Subcutaneous abdominal adipose tissue (tissue), 5 donors: Measurements from ENCODE around the gene WDHD1.
"Not testable (repeated sequence)": the region's sequence is repeated elsewhere in the genome, so short reads cannot be mapped to it uniquely, and the experiment has no call there.

Experiments used
- H3K27ac ChIP-seq: one replicate; pipeline ENCODE4 v1.7.0; 2013; ENCODE audit warnings: low read depth, mild to moderate bottlenecking, inconsistent platforms, low read length, moderate library complexity
- H3K27me3 ChIP-seq, 5 donors: one replicate each; pipeline ENCODE4 v1.7.0; 2013; ENCODE audit warnings: low read length in 5 of 5, inconsistent platforms in 1 of 5; ENCODE audit not compliant: control insufficient read depth in 5 of 5, insufficient read depth in 4 of 5
- H3K36me3 ChIP-seq, 5 donors: one replicate each; pipeline ENCODE4 v1.7.0; 2013; ENCODE audit warnings: low read length in 5 of 5; ENCODE audit not compliant: control insufficient read depth in 5 of 5, insufficient read depth in 5 of 5
- H3K4me1 ChIP-seq, 5 donors: one replicate each; pipeline ENCODE4 v1.7.0; 2013; ENCODE audit warnings: low read length in 5 of 5, mild to moderate bottlenecking in 3 of 5, moderate library complexity in 1 of 5; ENCODE audit not compliant: control insufficient read depth in 5 of 5, insufficient read depth in 5 of 5
- H3K4me3 ChIP-seq, 5 donors: one replicate each; pipeline ENCODE4 v1.7.0; 2013; ENCODE audit warnings: low read length in 5 of 5, low read depth in 1 of 5
- H3K9ac ChIP-seq, 5 donors: one replicate each; pipeline ENCODE4 v1.7.0; 2013; ENCODE audit warnings: low read length in 5 of 5, mild to moderate bottlenecking in 4 of 5, moderate library complexity in 3 of 5
- H3K9me3 ChIP-seq, 5 donors: one replicate each; pipeline ENCODE4 v1.7.0; 2013; ENCODE audit warnings: low read length in 5 of 5; ENCODE audit not compliant: control insufficient read depth in 5 of 5
- donor health status: healthy.
- donor health status: healthy.
- donor health status: healthy.
- donor health status: healthy.
- donor health status: healthy.

The WDHD1 gene

DNA sequence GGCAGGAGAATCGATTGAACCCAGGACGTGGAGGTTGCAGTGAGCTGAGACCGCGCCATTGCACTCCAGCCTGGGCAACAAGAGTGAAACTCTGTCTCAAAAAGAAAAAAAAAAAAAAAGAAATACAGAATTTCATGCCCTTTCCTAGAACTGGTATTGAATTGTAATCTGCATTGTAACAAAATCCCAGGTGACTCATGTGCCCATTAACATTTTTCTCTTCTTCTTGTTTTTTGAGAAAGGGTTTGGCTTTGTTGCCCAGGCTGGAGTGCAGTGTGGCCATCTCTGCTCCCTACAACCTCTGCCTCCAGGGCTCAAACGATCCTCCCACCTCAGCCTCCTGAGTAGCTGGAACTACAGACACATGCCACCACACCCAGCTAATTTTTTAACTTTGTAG is 100.3 kb downstream of the WDHD1 start:
- not testable (repeated sequence) for H3K36me3 ChIP-seq, H3K27me3 ChIP-seq, H3K4me1 ChIP-seq, H3K9ac ChIP-seq, H3K27ac ChIP-seq, H3K9me3 ChIP-seq, H3K4me3 ChIP-seq

DNA sequence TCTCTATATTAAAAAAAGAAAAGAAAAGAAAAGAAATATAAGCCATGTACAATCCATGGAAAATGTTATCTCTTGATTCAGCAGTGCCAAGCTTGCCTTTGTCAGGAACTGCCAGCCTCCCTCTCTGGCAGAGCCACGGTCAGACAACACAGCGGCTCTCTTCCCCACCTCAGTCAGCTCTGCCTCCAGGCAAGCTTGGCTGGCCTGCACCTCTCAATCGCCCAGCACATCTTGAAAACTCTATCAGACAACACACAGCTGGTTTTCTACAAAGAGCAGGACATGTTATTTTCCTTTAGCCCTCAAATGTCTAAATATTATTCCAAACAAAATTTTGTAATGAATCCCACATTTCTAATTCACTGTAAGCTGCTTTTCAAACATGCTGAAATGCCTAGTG is 104.3 kb downstream of the WDHD1 start:
- Histone ChIP-seq H3K27me3 (no peaks in the 10 kb centered on the region), H3K36me3 (no peaks in the 10 kb centered on the region), H3K27ac (no peak overlapping the region), H3K9me3 (no peaks in the 10 kb centered on the region), H3K4me3 (no peak overlapping the region), H3K4me1 (peaks cover 0 to 2% (median 0%) of the 10 kb centered on the region in 5 donors), H3K9ac (no peak overlapping the region)

DNA sequence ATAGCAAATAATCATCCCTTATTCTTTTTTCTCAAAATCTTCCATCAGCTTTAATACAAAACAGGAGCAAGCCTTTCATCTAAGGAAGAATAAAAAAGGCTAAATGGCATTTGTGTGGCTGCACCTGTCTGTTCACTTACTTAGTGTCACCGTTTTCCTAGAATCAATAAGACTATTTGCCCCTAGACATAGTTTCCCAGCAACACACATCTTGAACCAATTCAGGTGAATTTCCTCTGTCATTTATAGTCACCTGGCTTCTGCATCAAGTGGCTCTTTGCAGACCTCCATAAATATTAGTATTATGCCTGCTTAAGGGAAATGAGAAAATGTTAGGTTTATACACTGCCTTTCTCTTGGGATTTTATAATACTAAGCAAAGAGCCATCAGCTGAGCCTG is 106.8 kb downstream of the WDHD1 start:
- Histone ChIP-seq H3K9ac (no peak overlapping the region), H3K4me1 (peaks cover 0 to 2% (median 0%) of the 10 kb centered on the region in 5 donors), H3K4me3 (no peak overlapping the region), H3K27me3 (no peaks in the 10 kb centered on the region), H3K36me3 (no peaks in the 10 kb centered on the region), H3K9me3 (no peaks in the 10 kb centered on the region), H3K27ac (no peak overlapping the region)

DNA sequence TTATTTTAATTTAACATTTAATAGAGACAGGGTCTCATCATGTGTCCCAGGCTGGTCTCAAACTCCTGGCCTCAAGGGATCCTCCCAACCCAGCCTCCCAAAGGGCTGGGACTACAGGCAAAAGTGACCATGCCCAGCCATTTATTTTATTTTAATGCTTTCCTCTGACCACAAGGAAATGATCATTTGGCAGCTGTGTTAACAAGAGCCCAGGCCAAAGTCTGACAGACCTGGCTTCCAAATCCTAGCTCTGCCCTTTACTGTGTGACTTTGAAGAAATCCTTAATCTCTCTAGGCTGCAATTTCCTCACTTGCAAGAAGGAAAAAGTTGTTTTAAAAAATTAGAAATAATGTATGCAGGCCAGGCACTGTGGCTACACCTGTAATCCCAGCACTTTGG is 107.6 kb downstream of the WDHD1 start:
- no peak overlapping the region for H3K4me3 ChIP-seq
- H3K36me3 ChIP-seq, result no peaks in the 10 kb centered on the region
- no peak overlapping the region for H3K9ac ChIP-seq
- no peaks in the 10 kb centered on the region for H3K27me3 ChIP-seq
- no peak overlapping the region for H3K27ac ChIP-seq
- peaks cover 0 to 2% (median 0%) of the 10 kb centered on the region in 5 donors for H3K4me1 ChIP-seq
- H3K9me3 ChIP-seq, result no peaks in the 10 kb centered on the region

DNA sequence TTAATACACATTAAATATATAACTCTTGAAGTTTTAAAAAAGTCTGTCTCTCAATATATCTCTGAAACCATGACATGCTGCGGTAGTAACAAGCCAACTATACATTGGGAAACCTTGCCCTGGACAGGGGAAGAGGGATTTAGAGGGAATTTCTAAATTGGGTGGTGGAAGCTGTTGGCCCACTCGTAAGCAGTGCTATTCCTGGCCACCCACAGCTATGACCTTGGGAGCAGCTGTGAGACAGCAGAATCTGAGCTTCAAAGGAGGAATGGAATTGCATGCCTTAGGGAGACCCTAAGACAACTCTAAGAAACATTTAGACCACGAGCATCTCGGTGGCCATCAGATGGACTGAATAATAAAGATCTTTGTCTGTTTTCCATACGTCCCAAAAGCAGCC is 108.5 kb downstream of the WDHD1 start:
- Histone ChIP-seq H3K9me3 (no peaks in the 10 kb centered on the region), H3K9ac (no peak overlapping the region), H3K36me3 (no peaks in the 10 kb centered on the region)

DNA sequence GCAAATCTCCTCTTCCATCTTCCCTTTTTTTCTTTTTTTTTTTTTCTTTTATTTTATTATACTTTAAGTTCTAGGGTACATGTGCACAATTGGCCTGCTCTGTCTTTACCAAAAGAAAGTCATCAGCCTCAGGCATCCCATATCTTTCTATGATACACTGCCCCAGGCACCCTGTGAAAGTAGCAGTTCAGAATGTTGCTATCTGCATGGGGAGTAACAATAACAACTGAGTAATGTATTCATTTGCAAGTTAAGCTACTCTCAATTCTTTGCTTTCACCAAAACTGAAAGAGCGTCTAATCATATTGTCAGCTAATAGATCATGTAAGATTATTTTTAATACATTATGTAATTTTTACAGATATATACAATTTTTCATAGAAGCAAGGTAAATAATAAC is 110.8 kb downstream of the WDHD1 start:
- no peak overlapping the region for H3K4me3 ChIP-seq

More for the DNA sequence above, 108.5 kb downstream of the WDHD1 start:
- no peak overlapping the region for H3K4me3 ChIP-seq
- no peak overlapping the region for H3K27ac ChIP-seq
- H3K27me3 ChIP-seq, result no peaks in the 10 kb centered on the region
- peaks cover 0 to 2% (median 0%) of the 10 kb centered on the region in 5 donors for H3K4me1 ChIP-seq

DNA sequence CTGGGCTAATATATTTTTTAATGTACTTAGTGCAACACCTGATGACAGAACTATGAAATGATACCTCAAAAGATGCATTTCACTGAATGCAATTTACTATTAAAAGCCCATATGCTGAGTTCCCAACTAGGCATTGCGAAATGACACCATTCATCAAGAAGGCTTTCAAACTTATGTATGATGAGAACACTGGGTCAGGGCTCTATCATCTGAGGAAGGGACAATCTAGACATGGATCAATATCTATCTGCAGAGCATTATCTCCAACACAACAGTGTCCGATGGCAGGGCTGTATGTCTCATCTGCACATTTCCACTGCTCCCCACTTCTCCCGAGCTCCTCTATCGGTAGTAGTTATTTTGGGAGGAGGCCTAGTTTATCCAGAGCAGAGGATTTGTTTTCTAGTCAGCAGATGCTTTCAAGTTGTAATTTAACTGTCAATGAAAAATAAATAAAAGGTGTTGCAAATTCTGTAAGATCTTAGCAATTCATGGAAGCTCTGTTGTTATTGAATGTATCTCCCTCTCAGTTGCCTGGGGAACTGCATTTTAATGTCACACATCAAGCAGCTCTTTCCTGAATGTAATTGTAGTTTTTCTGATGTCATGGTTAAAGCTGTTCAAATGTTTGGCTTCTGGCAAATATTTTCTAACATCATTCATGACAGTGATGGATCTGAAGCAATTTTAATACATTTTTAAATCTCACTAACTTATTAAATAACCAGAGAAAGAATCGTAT is 116.9 kb downstream of the WDHD1 start:
- Histone ChIP-seq H3K4me3 (no peak overlapping the region), H3K9ac (no peak overlapping the region), H3K27me3 (no peaks in the 10 kb centered on the region), H3K27ac (no peak overlapping the region), H3K36me3 (no peaks in the 10 kb centered on the region), H3K9me3 (no peaks in the 10 kb centered on the region), H3K4me1 (no peaks in the 10 kb centered on the region)

More for the DNA sequence above, 110.8 kb downstream of the WDHD1 start:
- H3K27me3 ChIP-seq, result no peaks in the 10 kb centered on the region
- no peaks in the 10 kb centered on the region for H3K36me3 ChIP-seq
- H3K9me3 ChIP-seq, result no peaks in the 10 kb centered on the region
- H3K9ac ChIP-seq, result no peak overlapping the region
- H3K27ac ChIP-seq, result no peak overlapping the region
- H3K4me1 ChIP-seq, result peaks cover 0 to 2% (median 0%) of the 10 kb centered on the region in 5 donors

DNA sequence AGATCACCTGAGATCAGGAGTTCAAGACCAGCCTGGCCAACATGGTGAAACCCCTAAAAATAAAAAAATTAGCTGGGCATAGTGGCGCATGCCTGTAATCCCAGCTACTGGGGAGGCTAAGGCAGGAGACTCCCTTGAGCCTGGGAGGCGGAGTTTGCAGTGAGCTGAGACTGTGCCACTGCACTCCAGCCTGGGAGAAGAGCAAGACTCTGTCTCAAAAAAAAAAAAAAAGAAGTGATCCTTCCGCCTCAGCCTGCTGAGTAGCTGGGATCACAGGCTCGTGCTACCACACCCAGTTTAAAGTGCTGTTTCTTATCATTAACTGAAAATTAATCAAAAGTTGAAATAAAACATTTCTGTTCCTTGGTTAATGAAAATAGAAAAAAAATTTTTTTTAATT is 117.9 kb downstream of the WDHD1 start:
- H3K9ac ChIP-seq, H3K27ac ChIP-seq, H3K4me1 ChIP-seq, H3K27me3 ChIP-seq, H3K4me3 ChIP-seq, H3K36me3 ChIP-seq, H3K9me3 ChIP-seq: not testable (repeated sequence)

DNA sequence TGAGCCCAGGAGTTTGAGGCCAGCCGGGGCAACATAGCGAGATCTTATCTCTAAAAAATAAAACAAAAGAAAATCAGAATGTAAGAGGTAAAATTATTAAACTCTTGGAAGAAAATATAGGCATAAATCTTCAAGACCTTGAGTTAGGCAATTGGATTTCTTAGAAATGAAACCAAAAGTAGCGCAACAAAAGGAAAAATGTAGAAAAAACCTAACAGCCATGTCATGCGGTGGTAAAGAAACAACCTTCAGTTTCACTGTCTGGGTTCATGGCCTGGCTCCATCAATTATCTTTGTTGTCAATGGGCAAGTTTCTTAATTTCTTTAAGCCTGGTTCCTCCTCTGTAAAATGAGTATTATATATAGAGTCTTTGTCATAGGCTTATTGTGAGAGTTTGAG is 118.7 kb downstream of the WDHD1 start:
- Histone ChIP-seq H3K4me3 (no peak overlapping the region), H3K9ac (no peak overlapping the region), H3K36me3 (no peaks in the 10 kb centered on the region), H3K9me3 (no peaks in the 10 kb centered on the region), H3K27ac (no peak overlapping the region), H3K4me1 (peaks cover 0 to 3% (median under 1%) of the 10 kb centered on the region in 5 donors), H3K27me3 (no peaks in the 10 kb centered on the region)

DNA sequence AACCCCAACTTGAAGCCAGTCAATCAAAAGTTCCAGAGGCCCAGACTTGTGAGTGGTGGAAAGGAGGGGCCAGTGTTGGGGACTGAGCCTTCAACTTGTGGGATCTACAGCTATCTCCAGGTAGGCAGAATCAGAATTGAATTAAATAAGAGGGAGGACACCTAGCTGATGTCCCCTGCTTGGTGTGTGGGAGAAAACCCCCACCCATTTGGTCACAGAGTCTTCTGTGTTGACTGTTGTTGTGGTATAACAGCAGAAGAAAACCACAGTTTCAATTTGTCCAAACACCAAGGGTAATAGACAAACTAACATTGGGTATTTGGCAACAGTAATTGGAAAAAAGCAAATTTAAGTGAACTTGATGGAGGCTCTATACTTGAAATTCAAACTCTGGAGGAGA is 120.8 kb downstream of the WDHD1 start:
- Histone ChIP-seq H3K4me1 (peaks cover 0 to 21% (median 16%) of the 10 kb centered on the region in 5 donors), H3K36me3 (no peaks in the 10 kb centered on the region), H3K27ac (no peak overlapping the region), H3K9me3 (no peaks in the 10 kb centered on the region), H3K9ac (no peak overlapping the region), H3K4me3 (no peak overlapping the region), H3K27me3 (peaks cover 0 to 2% (median 0%) of the 10 kb centered on the region in 5 donors)
